GM23338 (cell line): ENCODE data around the gene ARL6IP5.

Source experiments
- EZH2phosphoT487 ChIP-seq: fragments of 200-600 bp; sonication (generic); IDR thresholded peaks from one replicate; pipeline ENCODE4 v1.8.1; 2018; ENCODE audit warnings: antibody characterized with exemption; ENCODE audit not compliant: unreplicated experiment
- JUNB ChIP-seq: IDR thresholded peaks from one replicate; pipeline ENCODE4 v1.6.1; 2016; ENCODE audit warnings: antibody characterized with exemption; ENCODE audit not compliant: unreplicated experiment
- TF ChIP-seq, protein P1 (sequence below), 2 experiments: fragments of 200-600 bp in 1 of 2; sonication (generic) in 1 of 2; conservative IDR thresholded peaks; 2 replicates each; pipeline versions ENCODE4 v1.5.1 to v1.6.1; 2016 to 2017; ENCODE audit warnings: antibody characterized with exemption in 2 of 2, low read depth in 2 of 2, mild to moderate bottlenecking in 2 of 2, moderate library complexity in 1 of 2
- TF ChIP-seq, protein P2 (sequence below): IDR thresholded peaks from one replicate; pipeline ENCODE4 v1.6.1; 2018; ENCODE audit warnings: antibody characterized with exemption; ENCODE audit not compliant: unreplicated experiment

DNA sequence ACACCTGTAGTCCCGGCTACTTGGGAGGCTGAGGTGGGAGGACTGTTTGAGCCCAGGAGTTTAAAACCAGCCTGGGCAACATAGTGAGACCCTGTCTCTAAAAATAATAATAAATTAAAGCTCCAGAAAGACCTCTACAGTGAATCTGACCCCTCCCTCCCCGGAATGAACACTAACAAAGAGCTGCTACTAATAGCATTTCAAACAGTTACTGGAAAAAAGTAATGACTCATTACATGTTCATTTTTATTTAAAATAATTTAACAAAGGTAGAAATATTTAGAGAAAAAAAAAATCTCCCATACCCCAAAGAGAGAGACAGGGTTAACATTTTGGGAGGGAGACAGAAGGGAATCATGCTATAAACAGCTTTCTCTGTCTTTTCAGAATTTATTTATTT, 2.4 kb upstream of the ARL6IP5 start:
- TF ChIP-seq, protein P1, sequence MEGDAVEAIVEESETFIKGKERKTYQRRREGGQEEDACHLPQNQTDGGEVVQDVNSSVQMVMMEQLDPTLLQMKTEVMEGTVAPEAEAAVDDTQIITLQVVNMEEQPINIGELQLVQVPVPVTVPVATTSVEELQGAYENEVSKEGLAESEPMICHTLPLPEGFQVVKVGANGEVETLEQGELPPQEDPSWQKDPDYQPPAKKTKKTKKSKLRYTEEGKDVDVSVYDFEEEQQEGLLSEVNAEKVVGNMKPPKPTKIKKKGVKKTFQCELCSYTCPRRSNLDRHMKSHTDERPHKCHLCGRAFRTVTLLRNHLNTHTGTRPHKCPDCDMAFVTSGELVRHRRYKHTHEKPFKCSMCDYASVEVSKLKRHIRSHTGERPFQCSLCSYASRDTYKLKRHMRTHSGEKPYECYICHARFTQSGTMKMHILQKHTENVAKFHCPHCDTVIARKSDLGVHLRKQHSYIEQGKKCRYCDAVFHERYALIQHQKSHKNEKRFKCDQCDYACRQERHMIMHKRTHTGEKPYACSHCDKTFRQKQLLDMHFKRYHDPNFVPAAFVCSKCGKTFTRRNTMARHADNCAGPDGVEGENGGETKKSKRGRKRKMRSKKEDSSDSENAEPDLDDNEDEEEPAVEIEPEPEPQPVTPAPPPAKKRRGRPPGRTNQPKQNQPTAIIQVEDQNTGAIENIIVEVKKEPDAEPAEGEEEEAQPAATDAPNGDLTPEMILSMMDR (conservative IDR thresholded peaks at IDR 0.05; ENCODE audit: low read depth in 2 of 2): no peak
- TF ChIP-seq, protein P2, sequence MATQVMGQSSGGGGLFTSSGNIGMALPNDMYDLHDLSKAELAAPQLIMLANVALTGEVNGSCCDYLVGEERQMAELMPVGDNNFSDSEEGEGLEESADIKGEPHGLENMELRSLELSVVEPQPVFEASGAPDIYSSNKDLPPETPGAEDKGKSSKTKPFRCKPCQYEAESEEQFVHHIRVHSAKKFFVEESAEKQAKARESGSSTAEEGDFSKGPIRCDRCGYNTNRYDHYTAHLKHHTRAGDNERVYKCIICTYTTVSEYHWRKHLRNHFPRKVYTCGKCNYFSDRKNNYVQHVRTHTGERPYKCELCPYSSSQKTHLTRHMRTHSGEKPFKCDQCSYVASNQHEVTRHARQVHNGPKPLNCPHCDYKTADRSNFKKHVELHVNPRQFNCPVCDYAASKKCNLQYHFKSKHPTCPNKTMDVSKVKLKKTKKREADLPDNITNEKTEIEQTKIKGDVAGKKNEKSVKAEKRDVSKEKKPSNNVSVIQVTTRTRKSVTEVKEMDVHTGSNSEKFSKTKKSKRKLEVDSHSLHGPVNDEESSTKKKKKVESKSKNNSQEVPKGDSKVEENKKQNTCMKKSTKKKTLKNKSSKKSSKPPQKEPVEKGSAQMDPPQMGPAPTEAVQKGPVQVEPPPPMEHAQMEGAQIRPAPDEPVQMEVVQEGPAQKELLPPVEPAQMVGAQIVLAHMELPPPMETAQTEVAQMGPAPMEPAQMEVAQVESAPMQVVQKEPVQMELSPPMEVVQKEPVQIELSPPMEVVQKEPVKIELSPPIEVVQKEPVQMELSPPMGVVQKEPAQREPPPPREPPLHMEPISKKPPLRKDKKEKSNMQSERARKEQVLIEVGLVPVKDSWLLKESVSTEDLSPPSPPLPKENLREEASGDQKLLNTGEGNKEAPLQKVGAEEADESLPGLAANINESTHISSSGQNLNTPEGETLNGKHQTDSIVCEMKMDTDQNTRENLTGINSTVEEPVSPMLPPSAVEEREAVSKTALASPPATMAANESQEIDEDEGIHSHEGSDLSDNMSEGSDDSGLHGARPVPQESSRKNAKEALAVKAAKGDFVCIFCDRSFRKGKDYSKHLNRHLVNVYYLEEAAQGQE: no peak
- TF ChIP-seq JUNB: no peak
- no peak for TF ChIP-seq EZH2phosphoT487
